OCI-LY3 (cell line): ENCODE measurements around the gene SLC1A1.

Experiments
- H2AFZ ChIP-seq: fragments of 200-600, 300-600 bp; shearing (Covaris generic); 2 replicates; pipeline ENCODE4 v1.6.0; 2014; ENCODE audit warnings: antibody characterized with exemption, low read depth, low read length
- H3K27ac ChIP-seq: fragments of 200-600, 300-600 bp; sonication (generic); 2 replicates; pipeline ENCODE4 v1.5.1; 2014; ENCODE audit warnings: mild to moderate bottlenecking, low read length, moderate library complexity, mixed read lengths
- H3K27me3 ChIP-seq: fragments of 200-600, 300-600 bp; sonication (generic); 2 replicates; pipeline ENCODE4 v1.6.1; 2014; ENCODE audit warnings: low read depth, low read length, mixed read lengths
- H3K36me3 ChIP-seq: fragments of 200-600, 300-600 bp; sonication (generic); replicated peaks from 2 replicates; pipeline ENCODE3; 2014; ENCODE audit warnings: low read depth, low read length, mixed read lengths
- H3K4me1 ChIP-seq: fragments of 300-600, 200-600 bp; sonication (generic); 2 replicates; pipeline ENCODE4 v1.6.1; 2014; ENCODE audit warnings: low read length, mixed read lengths
- H3K4me2 ChIP-seq: fragments of 200-600, 300-600 bp; sonication (generic); 2 replicates; pipeline ENCODE4 v1.6.1; 2014; ENCODE audit warnings: low read length, mixed read lengths
- H3K4me3 ChIP-seq: fragments of 300-600, 200-600 bp; sonication (generic); 2 replicates; pipeline ENCODE4 v1.5.1; 2014; ENCODE audit warnings: antibody characterized with exemption, mild to moderate bottlenecking, low read length, moderate library complexity
- H3K79me2 ChIP-seq: fragments of 300-600, 200-600 bp; shearing (Covaris generic); 2 replicates; pipeline ENCODE4 v1.6.1; 2014; ENCODE audit warnings: mild to moderate bottlenecking, low read length, mixed read lengths
- H3K9ac ChIP-seq: fragments of 300-600, 200-600 bp; shearing (Covaris generic); 2 replicates; pipeline ENCODE4 v1.6.0; 2014; ENCODE audit warnings: mild to moderate bottlenecking, low read length, moderate library complexity
- H3K9me3 ChIP-seq: fragments of 200-600, 300-600 bp; shearing (Covaris generic); 2 replicates; pipeline ENCODE4 v1.6.1; 2014; ENCODE audit warnings: low read length, mixed read lengths; ENCODE audit not compliant: insufficient read depth
- H4K20me1 ChIP-seq: fragments of 200-600, 300-600 bp; sonication (generic); 2 replicates; pipeline ENCODE4 v1.6.1; 2016; ENCODE audit warnings: low read length, mixed read lengths; ENCODE audit not compliant: insufficient read depth
- CTCF ChIP-seq: fragments of 200-600, 300-600 bp; sonication (generic); IDR thresholded peaks from 2 replicates; pipeline ENCODE4 v1.5.1; 2014; ENCODE audit warnings: antibody characterized with exemption, low read length, low read depth
- EZH2phosphoT487 ChIP-seq: fragments of 200-600 bp; shearing (Covaris generic); IDR thresholded peaks from 2 replicates; pipeline ENCODE4 v1.6.1; 2018; ENCODE audit warnings: antibody characterized with exemption, mixed run types, low read depth

SLC1A1 gene

GRCh38 chr9:4576448-4576847, 86.2 kb downstream of the SLC1A1 start:
- Histone ChIP-seq H4K20me1 (no peaks in the 10 kb centered on the region), H3K36me3 (no peaks in the 10 kb centered on the region), H2AFZ (no peak overlapping the region), H3K79me2 (no peaks in the 10 kb centered on the region), H3K27ac (no peak overlapping the region), H3K9me3 (no peaks in the 10 kb centered on the region), H3K9ac (no peak overlapping the region), H3K4me1 (no peaks in the 10 kb centered on the region; the same call in 1 of the 2 replicates), H3K4me3 (no peak overlapping the region), H3K4me2 (no peak overlapping the region), H3K27me3 (peaks cover 6% of the 10 kb centered on the region; the same call in 1 of the 2 replicates)
- TF ChIP-seq EZH2phosphoT487 (no peak), CTCF (no peak)

GRCh38 chr9:4579001-4579400, 88.7 kb downstream of the SLC1A1 start:
- Histone ChIP-seq H3K4me2 (no peak overlapping the region), H3K27me3 (peaks cover 3% of the 10 kb centered on the region; the same call in 1 of the 2 replicates), H2AFZ (no peak overlapping the region), H3K79me2 (no peaks in the 10 kb centered on the region), H3K4me1 (no peaks in the 10 kb centered on the region), H3K27ac (no peak overlapping the region), H3K36me3 (no peaks in the 10 kb centered on the region), H3K9ac (no peak overlapping the region), H3K4me3 (no peak overlapping the region), H4K20me1 (no peaks in the 10 kb centered on the region), H3K9me3 (no peaks in the 10 kb centered on the region)
- TF ChIP-seq EZH2phosphoT487, result no peak
- no peak for TF ChIP-seq CTCF

GRCh38 chr9:4581035-4581760, 90.9 kb downstream of the SLC1A1 start:
- no peaks in the 10 kb centered on the region for H3K79me2 ChIP-seq
- H3K27ac ChIP-seq, result no peak overlapping the region
- H3K4me1 ChIP-seq, result no peaks in the 10 kb centered on the region
- no peaks in the 10 kb centered on the region for H3K36me3 ChIP-seq
- no peak overlapping the region for H2AFZ ChIP-seq
- no peak overlapping the region for H3K4me2 ChIP-seq
- peaks cover 1% of the 10 kb centered on the region; the same call in 1 of the 2 replicates for H3K27me3 ChIP-seq
- TF ChIP-seq CTCF (no peak), EZH2phosphoT487 (no peak)
- H3K9ac ChIP-seq, result no peak overlapping the region
- no peaks in the 10 kb centered on the region for H3K9me3 ChIP-seq
- H4K20me1 ChIP-seq, result no peaks in the 10 kb centered on the region
- H3K4me3 ChIP-seq, result no peak overlapping the region

- H3K4me2 ChIP-seq, result no peak overlapping the region
- H3K36me3 ChIP-seq, result no peaks in the 10 kb centered on the region
- no peaks in the 10 kb centered on the region for H3K79me2 ChIP-seq
- no peaks in the 10 kb centered on the region for H3K4me1 ChIP-seq
- TF ChIP-seq CTCF, result no peak
- TF ChIP-seq EZH2phosphoT487, result no peak
- H3K9ac ChIP-seq, result no peak overlapping the region
- no peaks in the 10 kb centered on the region for H3K9me3 ChIP-seq
- H4K20me1 ChIP-seq, result no peaks in the 10 kb centered on the region
- H3K4me3 ChIP-seq, result no peak overlapping the region
- H3K27ac ChIP-seq, result no peak overlapping the region
- no peak overlapping the region for H2AFZ ChIP-seq
- no peaks in the 10 kb centered on the region for H3K27me3 ChIP-seq
Observed at GRCh38 chr9:4581861-4582565, 91.7 kb downstream of the SLC1A1 start.
